Fibroblast of the aortic adventitia (primary cell): Measurements from ENCODE around the gene KAT2B. TPM values are rescaled to one million over a fixed set of nuclear protein-coding genes. Genes with fewer than 3 reads are reported as not detected.

ENCODE experiments used
- DNase-seq: peaks from one replicate; pipeline ENCODE4 v3.0.0-alpha.2; 2010; ENCODE audit warnings: low read depth
- H3K4me3 ChIP-seq: 2 replicates; pipeline ENCODE4 v1.5.1; 2011; ENCODE audit warnings: low read depth, mild to moderate bottlenecking, control low read depth, low read length, moderate library complexity
- total RNA-seq: library from RNA; depleted of rRNA; stranded (reverse); fragments of >200 nt; gene quantifications from 2 replicates; pipeline ENCODE4 v1.2.3, GENCODE V29; 2012; ENCODE audit warnings: low replicate concordance
- TF ChIP-seq, protein P1 (sequence below): IDR thresholded peaks from 2 replicates; pipeline ENCODE4 v1.5.1; 2011; ENCODE audit warnings: mild to moderate bottlenecking, low read length, control low read depth, inconsistent platforms; ENCODE audit not compliant: insufficient read depth

Gene KAT2B
- total RNA-seq, 1 donor: 14.3 TPM

DNA sequence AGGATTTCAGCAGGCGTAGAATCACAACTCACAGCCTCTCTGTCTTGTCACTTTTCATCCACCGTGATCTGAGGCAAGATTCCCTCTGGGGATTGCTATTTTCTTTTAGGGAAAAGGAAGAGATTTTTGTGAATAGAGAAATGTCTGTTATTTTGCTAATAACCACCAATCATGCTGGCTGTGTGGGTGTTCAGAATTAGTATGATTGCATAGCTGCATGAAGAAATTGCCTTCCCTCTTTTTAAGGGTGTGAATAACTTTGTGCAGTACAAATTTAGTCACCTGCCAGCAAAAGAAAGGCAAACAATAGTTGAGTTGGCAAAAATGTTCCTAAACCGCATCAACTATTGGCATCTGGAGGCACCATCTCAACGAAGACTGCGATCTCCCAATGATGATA lies 60.8 kb downstream of the KAT2B start:
- H3K4me3 ChIP-seq: no peak overlapping the region
- TF ChIP-seq, protein P1, sequence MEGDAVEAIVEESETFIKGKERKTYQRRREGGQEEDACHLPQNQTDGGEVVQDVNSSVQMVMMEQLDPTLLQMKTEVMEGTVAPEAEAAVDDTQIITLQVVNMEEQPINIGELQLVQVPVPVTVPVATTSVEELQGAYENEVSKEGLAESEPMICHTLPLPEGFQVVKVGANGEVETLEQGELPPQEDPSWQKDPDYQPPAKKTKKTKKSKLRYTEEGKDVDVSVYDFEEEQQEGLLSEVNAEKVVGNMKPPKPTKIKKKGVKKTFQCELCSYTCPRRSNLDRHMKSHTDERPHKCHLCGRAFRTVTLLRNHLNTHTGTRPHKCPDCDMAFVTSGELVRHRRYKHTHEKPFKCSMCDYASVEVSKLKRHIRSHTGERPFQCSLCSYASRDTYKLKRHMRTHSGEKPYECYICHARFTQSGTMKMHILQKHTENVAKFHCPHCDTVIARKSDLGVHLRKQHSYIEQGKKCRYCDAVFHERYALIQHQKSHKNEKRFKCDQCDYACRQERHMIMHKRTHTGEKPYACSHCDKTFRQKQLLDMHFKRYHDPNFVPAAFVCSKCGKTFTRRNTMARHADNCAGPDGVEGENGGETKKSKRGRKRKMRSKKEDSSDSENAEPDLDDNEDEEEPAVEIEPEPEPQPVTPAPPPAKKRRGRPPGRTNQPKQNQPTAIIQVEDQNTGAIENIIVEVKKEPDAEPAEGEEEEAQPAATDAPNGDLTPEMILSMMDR: no peak
- DNase-seq: no peak

DNA sequence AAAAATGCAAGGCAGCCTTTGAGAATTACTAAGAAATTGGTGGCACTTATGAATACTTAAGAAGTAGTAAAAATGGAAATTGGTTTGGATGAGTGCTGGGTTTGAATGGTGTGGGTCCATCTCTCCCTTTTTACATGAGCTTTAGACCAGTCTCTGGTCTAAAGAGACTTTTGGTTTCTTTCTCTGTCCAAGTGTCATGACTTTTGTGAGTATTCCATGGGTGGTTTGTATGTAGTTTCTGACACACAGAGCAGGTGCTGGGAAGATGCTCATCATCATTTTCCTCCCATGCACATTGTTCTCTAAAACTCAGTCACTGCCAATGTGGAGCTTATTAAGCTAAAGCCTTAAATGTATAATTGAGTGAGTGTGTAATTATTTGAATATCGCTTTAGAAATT lies 63.5 kb downstream of the KAT2B start:
- no peak for DNase-seq
- H3K4me3 ChIP-seq: no peak overlapping the region
- TF ChIP-seq, protein P1: no peak

DNA sequence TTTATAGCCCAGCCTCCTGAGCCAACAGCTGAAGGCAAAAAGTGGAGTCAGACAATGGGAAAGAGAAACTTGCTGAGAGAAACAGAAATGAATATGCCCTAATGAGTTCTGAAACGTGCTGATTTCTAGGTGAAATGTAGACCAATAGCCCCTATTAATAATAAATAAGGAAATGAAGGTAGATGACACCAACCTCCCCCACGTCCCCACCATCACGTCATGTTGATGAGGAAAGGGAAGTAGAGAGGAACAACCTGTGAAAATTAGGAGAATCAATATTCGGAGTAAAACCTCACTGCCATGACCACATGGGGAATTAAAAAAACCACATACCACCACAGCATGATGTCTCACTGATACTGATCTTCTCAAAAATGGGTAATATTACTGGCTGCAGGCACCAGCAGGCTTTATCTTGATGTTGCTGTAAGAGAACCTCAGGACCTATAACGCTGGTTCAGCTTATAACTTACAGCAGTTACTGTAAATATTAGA lies 64.0 kb downstream of the KAT2B start:
- DNase-seq: no peak
- no peak overlapping the region for H3K4me3 ChIP-seq
- TF ChIP-seq, protein P1: no peak

DNA sequence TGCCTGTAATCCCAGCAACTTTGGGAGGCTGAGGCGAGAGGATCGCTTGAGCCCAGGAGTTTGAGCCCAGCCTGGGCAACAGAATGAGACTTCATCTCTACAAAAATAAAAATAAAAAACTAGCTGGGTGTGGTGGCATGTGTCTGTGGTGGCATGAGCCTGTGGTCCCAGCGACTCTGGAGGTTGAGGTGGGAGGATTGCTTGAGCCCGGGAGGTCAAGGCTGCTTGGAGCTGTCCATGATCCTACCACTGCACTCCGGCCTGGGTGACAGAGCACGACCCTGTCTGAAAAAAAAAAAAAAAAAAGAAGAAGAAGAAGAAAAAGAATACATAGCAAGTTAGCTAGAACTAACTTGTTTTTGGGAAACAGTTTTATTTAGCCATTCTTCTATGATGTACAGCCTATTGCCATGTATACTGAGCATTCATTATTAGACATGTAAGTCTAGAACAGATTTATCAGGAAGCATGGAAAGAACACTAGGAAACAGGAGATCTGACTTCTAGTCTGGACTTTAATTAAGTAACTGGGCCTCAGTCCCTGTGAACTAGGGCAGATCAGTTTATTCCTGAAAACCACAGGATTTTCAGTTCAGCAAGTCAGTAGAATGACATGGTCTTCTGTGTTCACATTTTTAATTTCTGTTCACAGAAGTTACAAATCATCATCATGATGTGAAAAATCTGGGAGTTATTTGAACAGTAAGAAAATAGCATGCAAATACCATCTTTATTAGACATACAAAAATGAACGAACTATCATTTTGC lies 65.5 kb downstream of the KAT2B start:
- no peak overlapping the region for H3K4me3 ChIP-seq
- DNase-seq: no peak
- TF ChIP-seq, protein P1: no peak

- H3K4me3 ChIP-seq: no peak overlapping the region
- DNase-seq: no peak
- TF ChIP-seq, protein P1: no peak
Measured at GRCh38 chr3:20107722-20108121, 67.5 kb downstream of the KAT2B start.

- DNase-seq: no peak
- no peak overlapping the region for H3K4me3 ChIP-seq
- TF ChIP-seq, protein P1: no peak
Measured at GRCh38 chr3:20108869-20109268, 68.6 kb downstream of the KAT2B start.
